ENCODE results near the gene NR1H4. TPM values are rescaled to one million over a fixed set of nuclear protein-coding genes. Genes with fewer than 3 reads are reported as not detected.

NR1H4 gene
- total and polyA plus RNA-seq, 2 of the 13 experiments (the other 11 are each of a cell fraction or from before 2014, with no cell fraction given): 27.3 to 114 TPM

- TF ChIP-seq, protein P1, sequence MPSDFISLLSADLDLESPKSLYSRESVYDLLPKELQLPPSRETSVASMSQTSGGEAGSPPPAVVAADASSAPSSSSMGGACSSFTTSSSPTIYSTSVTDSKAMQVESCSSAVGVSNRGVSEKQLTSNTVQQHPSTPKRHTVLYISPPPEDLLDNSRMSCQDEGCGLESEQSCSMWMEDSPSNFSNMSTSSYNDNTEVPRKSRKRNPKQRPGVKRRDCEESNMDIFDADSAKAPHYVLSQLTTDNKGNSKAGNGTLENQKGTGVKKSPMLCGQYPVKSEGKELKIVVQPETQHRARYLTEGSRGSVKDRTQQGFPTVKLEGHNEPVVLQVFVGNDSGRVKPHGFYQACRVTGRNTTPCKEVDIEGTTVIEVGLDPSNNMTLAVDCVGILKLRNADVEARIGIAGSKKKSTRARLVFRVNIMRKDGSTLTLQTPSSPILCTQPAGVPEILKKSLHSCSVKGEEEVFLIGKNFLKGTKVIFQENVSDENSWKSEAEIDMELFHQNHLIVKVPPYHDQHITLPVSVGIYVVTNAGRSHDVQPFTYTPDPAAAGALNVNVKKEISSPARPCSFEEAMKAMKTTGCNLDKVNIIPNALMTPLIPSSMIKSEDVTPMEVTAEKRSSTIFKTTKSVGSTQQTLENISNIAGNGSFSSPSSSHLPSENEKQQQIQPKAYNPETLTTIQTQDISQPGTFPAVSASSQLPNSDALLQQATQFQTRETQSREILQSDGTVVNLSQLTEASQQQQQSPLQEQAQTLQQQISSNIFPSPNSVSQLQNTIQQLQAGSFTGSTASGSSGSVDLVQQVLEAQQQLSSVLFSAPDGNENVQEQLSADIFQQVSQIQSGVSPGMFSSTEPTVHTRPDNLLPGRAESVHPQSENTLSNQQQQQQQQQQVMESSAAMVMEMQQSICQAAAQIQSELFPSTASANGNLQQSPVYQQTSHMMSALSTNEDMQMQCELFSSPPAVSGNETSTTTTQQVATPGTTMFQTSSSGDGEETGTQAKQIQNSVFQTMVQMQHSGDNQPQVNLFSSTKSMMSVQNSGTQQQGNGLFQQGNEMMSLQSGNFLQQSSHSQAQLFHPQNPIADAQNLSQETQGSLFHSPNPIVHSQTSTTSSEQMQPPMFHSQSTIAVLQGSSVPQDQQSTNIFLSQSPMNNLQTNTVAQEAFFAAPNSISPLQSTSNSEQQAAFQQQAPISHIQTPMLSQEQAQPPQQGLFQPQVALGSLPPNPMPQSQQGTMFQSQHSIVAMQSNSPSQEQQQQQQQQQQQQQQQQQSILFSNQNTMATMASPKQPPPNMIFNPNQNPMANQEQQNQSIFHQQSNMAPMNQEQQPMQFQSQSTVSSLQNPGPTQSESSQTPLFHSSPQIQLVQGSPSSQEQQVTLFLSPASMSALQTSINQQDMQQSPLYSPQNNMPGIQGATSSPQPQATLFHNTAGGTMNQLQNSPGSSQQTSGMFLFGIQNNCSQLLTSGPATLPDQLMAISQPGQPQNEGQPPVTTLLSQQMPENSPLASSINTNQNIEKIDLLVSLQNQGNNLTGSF (CRISPR knock-in tag; IDR thresholded peaks at IDR 0.05): no peak
- no peak for TF ChIP-seq POLR2AphosphoS5 (IDR thresholded peaks at IDR 0.05; ENCODE audit: low read depth, low read length)
- no peak for TF ChIP-seq ZNF710 (CRISPR knock-in tag; IDR thresholded peaks at IDR 0.05; ENCODE audit: borderline replicate concordance)
- TF ChIP-seq, protein P2, sequence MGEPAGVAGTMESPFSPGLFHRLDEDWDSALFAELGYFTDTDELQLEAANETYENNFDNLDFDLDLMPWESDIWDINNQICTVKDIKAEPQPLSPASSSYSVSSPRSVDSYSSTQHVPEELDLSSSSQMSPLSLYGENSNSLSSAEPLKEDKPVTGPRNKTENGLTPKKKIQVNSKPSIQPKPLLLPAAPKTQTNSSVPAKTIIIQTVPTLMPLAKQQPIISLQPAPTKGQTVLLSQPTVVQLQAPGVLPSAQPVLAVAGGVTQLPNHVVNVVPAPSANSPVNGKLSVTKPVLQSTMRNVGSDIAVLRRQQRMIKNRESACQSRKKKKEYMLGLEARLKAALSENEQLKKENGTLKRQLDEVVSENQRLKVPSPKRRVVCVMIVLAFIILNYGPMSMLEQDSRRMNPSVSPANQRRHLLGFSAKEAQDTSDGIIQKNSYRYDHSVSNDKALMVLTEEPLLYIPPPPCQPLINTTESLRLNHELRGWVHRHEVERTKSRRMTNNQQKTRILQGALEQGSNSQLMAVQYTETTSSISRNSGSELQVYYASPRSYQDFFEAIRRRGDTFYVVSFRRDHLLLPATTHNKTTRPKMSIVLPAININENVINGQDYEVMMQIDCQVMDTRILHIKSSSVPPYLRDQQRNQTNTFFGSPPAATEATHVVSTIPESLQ (CRISPR knock-in tag; conservative IDR thresholded peaks at IDR 0.05): no peak
- no peak for TF ChIP-seq EED (CRISPR knock-in tag; IDR thresholded peaks at IDR 0.05)
- no peak for TF ChIP-seq JARID2 (CRISPR knock-in tag; IDR thresholded peaks at IDR 0.05; ENCODE audit: insufficient replicate concordance)
- TF ChIP-seq, protein P3, sequence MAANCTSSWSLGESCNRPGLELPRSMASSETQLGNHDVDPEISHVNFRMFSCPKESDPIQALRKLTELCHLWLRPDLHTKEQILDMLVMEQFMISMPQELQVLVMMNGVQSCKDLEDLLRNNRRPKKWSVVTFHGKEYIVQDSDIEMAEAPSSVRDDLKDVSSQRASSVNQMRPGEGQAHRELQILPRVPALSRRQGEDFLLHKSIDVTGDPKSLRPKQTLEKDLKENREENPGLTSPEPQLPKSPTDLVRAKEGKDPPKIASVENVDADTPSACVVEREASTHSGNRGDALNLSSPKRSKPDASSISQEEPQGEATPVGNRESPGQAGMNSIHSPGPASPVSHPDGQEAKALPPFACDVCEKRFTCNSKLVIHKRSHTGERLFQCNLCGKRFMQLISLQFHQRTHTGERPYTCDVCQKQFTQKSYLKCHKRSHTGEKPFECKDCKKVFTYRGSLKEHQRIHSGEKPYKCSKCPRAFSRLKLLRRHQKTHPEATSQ (CRISPR knock-in tag; IDR thresholded peaks at IDR 0.05; ENCODE audit: borderline replicate concordance): 0 out of 2 replicates have a peak, but pooled peaks have one; percentile 41
- TF ChIP-seq MYC (CRISPR knock-in tag; IDR thresholded peaks at IDR 0.05; ENCODE audit: borderline replicate concordance): no peak
- TF ChIP-seq ZNF672 (CRISPR knock-in tag; IDR thresholded peaks at IDR 0.05): no peak
- no peak for TF ChIP-seq TOPORS (CRISPR knock-in tag; IDR thresholded peaks at IDR 0.05)
- TF ChIP-seq MBNL3 (CRISPR knock-in tag; conservative IDR thresholded peaks at IDR 0.05): no peak
- no peak for TF ChIP-seq RAD21 (CRISPR knock-in tag; IDR thresholded peaks at IDR 0.05)
- no peak for TF ChIP-seq ZNF343 (CRISPR knock-in tag; IDR thresholded peaks at IDR 0.05)
- no peak for TF ChIP-seq ARID2 (CRISPR knock-in tag; IDR thresholded peaks at IDR 0.05; ENCODE audit: borderline replicate concordance)
- TF ChIP-seq ARNT2 (CRISPR knock-in tag; IDR thresholded peaks at IDR 0.05; ENCODE audit: low read depth): no peak
- TF ChIP-seq ZC3H13 (CRISPR knock-in tag; IDR thresholded peaks at IDR 0.05): no peak
- no peak for TF ChIP-seq MLLT10 (CRISPR knock-in tag; IDR thresholded peaks at IDR 0.05)
- TF ChIP-seq TRAFD1 (CRISPR knock-in tag; IDR thresholded peaks at IDR 0.05; ENCODE audit: borderline replicate concordance): no peak
Measured at GRCh38 chr12:100464529-100464928, 9.1 kb upstream of the NR1H4 start (continued).
